Suprapubic skin (tissue), 3 donors: ENCODE results near the gene CHST8.

ENCODE experiments used
- CTCF ChIP-seq, 2 donors: fragments of 200-600 bp in 1 of 2; fragments of 450-650 bp in 1 of 2; sonication (generic) in 1 of 2; IDR thresholded peaks; one replicate each; pipeline ENCODE4 v1.5.1; 2016 to 2019; ENCODE audit warnings: antibody characterized with exemption in 2 of 2, mild to moderate bottlenecking in 1 of 2, moderate library complexity in 1 of 2
- EP300 ChIP-seq: sonication (generic); formaldehyde crosslinking; IDR thresholded peaks from one replicate; pipeline ENCODE4 v1.6.1; 2017; ENCODE audit warnings: antibody characterized with exemption

- no peak for TF ChIP-seq EP300
- no peak for TF ChIP-seq CTCF (IDR thresholded peaks at IDR 0.05)
Observed at GRCh38 chr19:33665776-33666595, 44.2 kb downstream of the CHST8 start.
